NCI-H2227 treated with DMSO at 0.1 percent for 48 hours (cell line): ENCODE data around the gene USP32.

Experiments used
- DNase-seq: peaks from one replicate; lab custom pipeline; 2025; lab: John Stamatoyannopoulos, UW

The USP32 gene

GRCh38 chr17:60297760-60298401 is 94.1 kb downstream of the USP32 start:
- no peak for DNase-seq

GRCh38 chr17:60296177-60296576 is 95.8 kb downstream of the USP32 start:
- DNase-seq, result no peak

- DNase-seq, result no peak
Measured at GRCh38 chr17:60293580-60294335, 98.2 kb downstream of the USP32 start.

GRCh38 chr17:60292697-60293096 is 99.2 kb downstream of the USP32 start:
- no peak for DNase-seq

- no peak for DNase-seq
Measured at GRCh38 chr17:60284709-60285108, 107.2 kb downstream of the USP32 start.

- no peak for DNase-seq
Measured at GRCh38 chr17:60283816-60284215, 108.1 kb downstream of the USP32 start.

- DNase-seq, result no peak
Measured at GRCh38 chr17:60280673-60281072, 111.3 kb downstream of the USP32 start.

- DNase-seq, result no peak
Measured at GRCh38 chr17:60278237-60278636, 113.7 kb downstream of the USP32 start.

GRCh38 chr17:60277258-60277657 is 114.7 kb downstream of the USP32 start:
- DNase-seq, result no peak

GRCh38 chr17:60269417-60269816 is 122.5 kb downstream of the USP32 start:
- DNase-seq, result no peak

GRCh38 chr17:60260540-60260939 is 131.4 kb downstream of the USP32 start:
- DNase-seq, result no peak

GRCh38 chr17:60258313-60258712 is 133.6 kb downstream of the USP32 start:
- no peak for DNase-seq

- DNase-seq, result no peak
Measured at GRCh38 chr17:60256174-60256573, 135.8 kb downstream of the USP32 start.

GRCh38 chr17:60253048-60253447 is 138.9 kb downstream of the USP32 start:
- DNase-seq, result no peak

- DNase-seq, result no peak
Measured at GRCh38 chr17:60252459-60252858, 139.5 kb downstream of the USP32 start.

- no peak for DNase-seq
Measured at GRCh38 chr17:60249290-60249826, 142.6 kb downstream of the USP32 start.

- DNase-seq, result no peak
Measured at GRCh38 chr17:60248618-60249289, 143.2 kb downstream of the USP32 start.

GRCh38 chr17:60247836-60248461 is 144.0 kb downstream of the USP32 start:
- DNase-seq, result no peak

GRCh38 chr17:60244656-60245055 is 147.3 kb downstream of the USP32 start:
- DNase-seq, result no peak

GRCh38 chr17:60240290-60240689 is 151.6 kb downstream of the USP32 start:
- DNase-seq, result no peak

- DNase-seq, result no peak
Measured at GRCh38 chr17:60231691-60232090, 160.2 kb downstream of the USP32 start.

- DNase-seq, result peak; percentile 10
Measured at GRCh38 chr17:60231234-60231633, 160.7 kb downstream of the USP32 start.
